HFF-Myc (cell line): ENCODE measurements around the gene LRGUK.
A peak's percentile ranks its signal among the peaks of the same experiment; 100 is the strongest.

ENCODE experiments used
- DNase-seq: peaks from one replicate; pipeline ENCODE4 v3.0.0-alpha.2; 2011; ENCODE audit warnings: low read depth; ENCODE audit errors: extremely low read depth
- H3K4me3 ChIP-seq: replicated peaks from 2 replicates; pipeline ENCODE4 v1.5.1; 2011; ENCODE audit warnings: low read depth, mild to moderate bottlenecking, control low read depth, low read length
- TF ChIP-seq, protein P1 (sequence below): IDR thresholded peaks from 2 replicates; pipeline ENCODE4 v1.5.1; 2012; ENCODE audit warnings: mild to moderate bottlenecking, low read depth, low read length, control low read depth; ENCODE audit errors: missing control alignments

Gene LRGUK

DNA sequence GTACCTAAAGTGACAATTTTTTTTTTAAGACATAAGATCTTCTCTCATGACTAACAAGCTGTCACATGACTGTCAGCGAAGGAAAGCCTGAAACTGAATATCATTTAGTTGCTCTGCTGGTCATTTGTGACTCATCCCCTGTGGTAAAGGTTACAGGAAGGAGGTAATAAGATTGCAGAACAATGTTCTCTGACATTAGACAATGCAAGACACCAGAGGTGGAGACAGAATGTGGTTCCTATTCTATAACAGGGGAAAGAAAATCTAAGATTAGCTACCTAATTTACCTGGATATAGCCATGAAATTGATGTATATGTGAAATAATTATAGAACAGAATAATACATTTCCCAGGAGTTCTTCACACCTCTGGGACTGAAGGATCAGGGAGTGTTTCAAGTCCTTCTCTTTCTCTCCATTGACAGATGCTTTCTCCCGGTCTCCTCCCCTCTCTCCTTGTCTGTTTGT, 47.7 kb downstream of the LRGUK start:
- H3K4me3 ChIP-seq, result no peak overlapping the region
- DNase-seq, result peak; percentile 69
- TF ChIP-seq, protein P1, sequence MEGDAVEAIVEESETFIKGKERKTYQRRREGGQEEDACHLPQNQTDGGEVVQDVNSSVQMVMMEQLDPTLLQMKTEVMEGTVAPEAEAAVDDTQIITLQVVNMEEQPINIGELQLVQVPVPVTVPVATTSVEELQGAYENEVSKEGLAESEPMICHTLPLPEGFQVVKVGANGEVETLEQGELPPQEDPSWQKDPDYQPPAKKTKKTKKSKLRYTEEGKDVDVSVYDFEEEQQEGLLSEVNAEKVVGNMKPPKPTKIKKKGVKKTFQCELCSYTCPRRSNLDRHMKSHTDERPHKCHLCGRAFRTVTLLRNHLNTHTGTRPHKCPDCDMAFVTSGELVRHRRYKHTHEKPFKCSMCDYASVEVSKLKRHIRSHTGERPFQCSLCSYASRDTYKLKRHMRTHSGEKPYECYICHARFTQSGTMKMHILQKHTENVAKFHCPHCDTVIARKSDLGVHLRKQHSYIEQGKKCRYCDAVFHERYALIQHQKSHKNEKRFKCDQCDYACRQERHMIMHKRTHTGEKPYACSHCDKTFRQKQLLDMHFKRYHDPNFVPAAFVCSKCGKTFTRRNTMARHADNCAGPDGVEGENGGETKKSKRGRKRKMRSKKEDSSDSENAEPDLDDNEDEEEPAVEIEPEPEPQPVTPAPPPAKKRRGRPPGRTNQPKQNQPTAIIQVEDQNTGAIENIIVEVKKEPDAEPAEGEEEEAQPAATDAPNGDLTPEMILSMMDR, result no peak

DNA sequence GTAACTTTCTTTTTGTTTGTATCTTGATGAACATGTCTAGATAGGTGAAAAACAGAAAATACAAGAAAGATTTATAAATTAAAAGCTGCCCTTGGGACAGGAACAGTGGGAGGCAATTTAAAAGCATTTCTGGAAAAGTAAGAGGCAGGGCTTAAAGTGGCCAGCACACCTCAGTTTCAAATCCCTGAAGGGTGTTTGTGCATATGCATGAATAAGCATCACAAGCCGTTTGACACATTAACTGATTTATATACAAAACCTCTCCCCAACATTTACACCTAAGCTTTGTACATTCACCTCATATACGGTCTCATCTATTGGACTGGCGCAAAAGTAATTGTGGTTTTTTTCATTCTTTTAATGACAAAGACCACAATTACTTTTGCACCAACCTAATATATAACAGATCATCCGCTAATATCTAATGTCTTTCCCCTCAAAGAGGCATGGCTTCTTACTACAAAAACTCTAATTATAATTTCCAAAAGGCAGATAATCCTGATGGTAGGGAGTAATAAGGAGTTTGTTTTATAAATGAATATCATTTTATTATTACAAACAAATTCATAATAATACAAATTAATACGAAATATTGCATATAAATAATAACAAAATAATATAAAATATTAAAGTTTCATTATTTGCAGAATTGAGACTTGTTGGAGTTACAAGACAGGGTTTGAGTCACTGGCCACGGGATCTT, 48.3 kb downstream of the LRGUK start:
- TF ChIP-seq, protein P1, result no peak
- no peak overlapping the region for H3K4me3 ChIP-seq
- no peak for DNase-seq

DNA sequence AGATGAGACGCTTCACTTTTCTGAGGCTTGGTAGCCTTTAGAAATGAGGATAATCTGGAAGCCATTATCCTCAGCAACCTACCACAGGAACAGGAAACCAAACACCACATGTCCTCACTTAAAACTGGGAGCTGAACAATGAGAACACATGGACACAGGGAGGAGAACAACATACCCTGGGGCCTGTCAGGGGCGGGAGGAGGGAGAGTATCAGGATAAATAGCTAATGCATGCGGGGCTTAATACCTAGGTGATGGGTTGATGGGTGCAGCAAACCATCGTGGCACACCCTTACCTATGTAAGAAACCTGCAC, 48.9 kb downstream of the LRGUK start:
- TF ChIP-seq, protein P1, result no peak
- H3K4me3 ChIP-seq, result no peak overlapping the region
- peak; percentile 71 for DNase-seq

DNA sequence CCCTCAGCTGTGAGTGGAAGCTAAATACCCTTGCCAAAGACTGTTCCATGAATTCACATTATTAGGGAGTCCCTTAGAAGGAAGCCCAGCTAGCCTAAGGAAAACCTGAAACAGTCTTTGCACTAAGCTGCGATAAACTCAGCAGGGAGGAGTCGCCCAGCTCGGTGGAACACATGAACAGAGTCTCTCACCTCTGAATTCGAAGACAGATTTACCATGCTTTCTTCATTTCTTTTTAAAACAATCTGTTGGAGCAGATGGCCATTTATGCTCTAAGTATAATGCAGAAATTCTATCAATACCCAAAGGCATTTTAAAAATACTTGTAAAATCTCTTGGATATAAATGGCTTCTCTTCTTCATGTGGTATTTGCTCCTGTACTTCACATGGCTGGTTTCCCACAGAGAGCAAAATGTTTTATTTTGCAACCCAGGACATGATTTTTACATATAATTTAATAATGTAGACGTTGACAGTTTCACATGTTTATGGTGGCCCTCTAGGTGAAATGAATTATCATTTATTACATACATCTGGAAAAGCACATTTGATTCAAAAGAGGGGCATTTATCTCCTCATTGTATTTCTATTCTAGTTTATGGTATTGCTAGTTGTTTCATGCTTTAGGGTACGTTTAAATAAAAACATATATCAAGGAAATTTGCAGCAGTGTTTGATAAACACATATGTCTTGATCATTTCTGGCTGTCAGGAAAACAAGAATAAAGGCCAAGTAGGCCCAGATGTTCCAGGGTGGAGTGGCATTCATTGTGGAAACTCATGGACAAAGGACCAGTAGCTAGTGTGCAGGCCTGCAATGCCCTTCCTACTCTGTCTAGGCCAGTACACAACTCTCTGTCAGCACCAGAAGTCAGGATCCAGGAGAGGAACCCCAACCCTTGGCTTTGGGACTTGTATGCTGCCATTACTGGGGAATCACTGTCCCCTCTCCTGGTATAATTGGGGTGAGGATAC, 52.2 kb downstream of the LRGUK start:
- no peak overlapping the region for H3K4me3 ChIP-seq
- no peak for DNase-seq
- TF ChIP-seq, protein P1, result no peak

DNA sequence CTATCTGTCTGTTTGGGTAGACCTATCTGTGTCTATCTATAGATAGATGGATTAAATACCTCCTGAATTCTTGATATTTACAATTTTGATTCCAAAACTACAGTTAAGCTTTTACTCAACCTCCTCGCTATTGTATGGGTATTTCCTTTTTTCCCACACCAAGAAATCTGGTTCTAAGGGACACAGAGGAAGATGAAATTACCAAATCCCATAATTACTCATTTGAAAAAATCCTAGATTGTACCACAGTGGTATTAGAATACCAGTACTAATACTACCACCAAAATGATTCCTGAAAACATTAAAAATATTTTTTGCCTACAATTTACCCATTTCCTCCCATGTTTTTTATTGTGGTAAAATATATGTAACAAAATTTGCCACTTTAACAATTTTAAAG, 53.2 kb downstream of the LRGUK start:
- TF ChIP-seq, protein P1, result no peak
- no peak for DNase-seq
- H3K4me3 ChIP-seq, result no peak overlapping the region

DNA sequence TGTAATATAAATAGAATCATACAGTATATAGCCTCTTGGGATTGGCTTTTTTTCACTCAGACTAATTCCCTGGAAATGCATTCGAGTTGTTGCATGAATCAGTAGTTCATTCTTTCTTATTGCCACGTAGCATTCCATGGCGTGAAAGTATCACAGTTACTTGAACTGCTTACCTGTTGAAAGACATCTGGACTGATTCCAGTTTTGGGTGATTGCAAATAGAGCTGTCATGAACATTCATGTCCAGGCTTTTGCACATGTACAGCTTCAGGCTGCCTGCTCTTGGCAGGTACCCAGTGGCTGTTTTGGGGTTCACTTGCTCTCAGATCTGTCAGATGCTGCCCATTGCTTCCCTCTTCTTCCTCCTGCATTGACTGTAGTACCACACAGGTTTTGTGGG, 54.9 kb downstream of the LRGUK start:
- no peak for DNase-seq
- H3K4me3 ChIP-seq, result no peak overlapping the region
- TF ChIP-seq, protein P1, result no peak
